HG02798 (cell line): Measurements from ENCODE around the gene PROSER3.

Experiments
- ATAC-seq: cut with Tn5 transposase; IDR thresholded peaks from one replicate; pipeline ENCODE4 v1.9.1; 2021; ENCODE audit warnings: mild to moderate bottlenecking; ENCODE audit not compliant: unreplicated experiment, poor library complexity

Gene PROSER3

GRCh38 chr19:35812220-35813042, 54.5 kb downstream of the PROSER3 start, which contains the start of gene PRODH2:
TSS of gene PRODH2 (minus strand) at chr19:35812845. CDS start at chr19:35812805, 40 bp downstream.
- ATAC-seq: no peak

- ATAC-seq: no peak
Observed at GRCh38 chr19:35813043-35813890, 55.3 kb downstream of the PROSER3 start.

GRCh38 chr19:35816262-35816661, 58.3 kb downstream of the PROSER3 start:
- ATAC-seq: no peak

- no peak for ATAC-seq
Observed at GRCh38 chr19:35816846-35817245, 58.9 kb downstream of the PROSER3 start.

DNA sequence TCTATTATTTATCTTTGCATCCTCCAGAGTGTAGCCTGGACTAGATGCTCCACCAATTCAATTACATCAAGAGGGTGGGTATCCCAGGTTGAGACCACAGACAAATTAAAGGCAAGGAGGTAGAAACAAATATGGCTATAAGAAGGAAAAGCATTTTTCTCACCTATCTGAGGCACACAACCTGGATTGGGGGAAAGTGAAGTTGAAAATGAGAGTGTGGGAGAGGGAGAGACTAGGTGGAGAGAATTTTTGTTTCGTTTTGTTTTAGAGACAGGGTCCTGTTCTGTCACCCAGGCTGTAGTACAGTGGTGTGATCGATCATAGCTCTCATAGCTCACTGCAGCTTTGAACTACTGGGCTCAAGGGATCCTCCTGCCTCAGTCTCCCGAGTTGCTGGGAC, 60.5 kb downstream of the PROSER3 start:
- no peak for ATAC-seq
